Measurements from ENCODE around the gene SOX10. TPM values are rescaled to one million over a fixed set of nuclear protein-coding genes. Genes with fewer than 3 reads are reported as not detected.

The SOX10 gene
- total RNA-seq, 1 donor from 2014 or later: 4.2 TPM

- H3K27ac ChIP-seq (ENCODE audit: low read depth, low read length): no peak overlapping the region
- H3K4me3 ChIP-seq (ENCODE audit: low read length in 3 of 3): no peak overlapping the region
- no peak overlapping the region for H3K9ac ChIP-seq (ENCODE audit: low read depth in 1 of 3, low read length in 3 of 3)
Observed at GRCh38 chr22:37998543-37998942, 14.2 kb upstream of the SOX10 start.

GRCh38 chr22:37996515-37997246, 12.3 kb upstream of the SOX10 start:
- no peak overlapping the region for H3K4me3 ChIP-seq (ENCODE audit: low read length in 3 of 3)
- H3K36me3 ChIP-seq (ENCODE audit: control insufficient read depth in 3 of 3, insufficient read depth in 3 of 3, low read length in 3 of 3): no peaks in the 10 kb centered on the region
- H3K27ac ChIP-seq (ENCODE audit: low read depth, low read length): no peak overlapping the region
- H3K9ac ChIP-seq (ENCODE audit: low read depth in 1 of 3, low read length in 3 of 3): no peak overlapping the region
- H3K27me3 ChIP-seq (ENCODE audit: control insufficient read depth in 3 of 3, insufficient read depth in 3 of 3, low read length in 3 of 3): no peaks in the 10 kb centered on the region
- H3K4me1 ChIP-seq (ENCODE audit: control insufficient read depth in 3 of 3, insufficient read depth in 3 of 3, low read length in 3 of 3): peaks cover 18 to 24% (median 20%) of the 10 kb centered on the region in 3 donors
- no peaks in the 10 kb centered on the region for H3K9me3 ChIP-seq (ENCODE audit: control insufficient read depth in 3 of 3, low read length in 3 of 3)

More at GRCh38 chr22:37998543-37998942, 14.2 kb upstream of the SOX10 start:
- no peaks in the 10 kb centered on the region for H3K9me3 ChIP-seq (ENCODE audit: control insufficient read depth in 3 of 3, low read length in 3 of 3)
- no peaks in the 10 kb centered on the region for H3K27me3 ChIP-seq (ENCODE audit: control insufficient read depth in 3 of 3, insufficient read depth in 3 of 3, low read length in 3 of 3)
- peaks cover 18 to 24% (median 20%) of the 10 kb centered on the region in 3 donors for H3K4me1 ChIP-seq (ENCODE audit: control insufficient read depth in 3 of 3, insufficient read depth in 3 of 3, low read length in 3 of 3)
- H3K36me3 ChIP-seq (ENCODE audit: control insufficient read depth in 3 of 3, insufficient read depth in 3 of 3, low read length in 3 of 3): no peaks in the 10 kb centered on the region

GRCh38 chr22:37996079-37996478, 11.7 kb upstream of the SOX10 start:
- Histone ChIP-seq H3K9ac (ENCODE audit: low read depth in 1 of 3, low read length in 3 of 3) (no peak overlapping the region), H3K27me3 (ENCODE audit: control insufficient read depth in 3 of 3, insufficient read depth in 3 of 3, low read length in 3 of 3) (no peaks in the 10 kb centered on the region), H3K36me3 (ENCODE audit: control insufficient read depth in 3 of 3, insufficient read depth in 3 of 3, low read length in 3 of 3) (no peaks in the 10 kb centered on the region), H3K4me1 (ENCODE audit: control insufficient read depth in 3 of 3, insufficient read depth in 3 of 3, low read length in 3 of 3) (peaks cover 18 to 24% (median 20%) of the 10 kb centered on the region in 3 donors), H3K4me3 (ENCODE audit: low read length in 3 of 3) (no peak overlapping the region), H3K27ac (ENCODE audit: low read depth, low read length) (no peak overlapping the region), H3K9me3 (ENCODE audit: control insufficient read depth in 3 of 3, low read length in 3 of 3) (no peaks in the 10 kb centered on the region)

- H3K9me3 ChIP-seq (ENCODE audit: control insufficient read depth in 3 of 3, low read length in 3 of 3): no peaks in the 10 kb centered on the region
- H3K36me3 ChIP-seq (ENCODE audit: control insufficient read depth in 3 of 3, insufficient read depth in 3 of 3, low read length in 3 of 3): no peaks in the 10 kb centered on the region
- peaks cover 15 to 19% (median 17%) of the 10 kb centered on the region in 3 donors for H3K4me1 ChIP-seq (ENCODE audit: control insufficient read depth in 3 of 3, insufficient read depth in 3 of 3, low read length in 3 of 3)
- no peak overlapping the region for H3K9ac ChIP-seq (ENCODE audit: low read depth in 1 of 3, low read length in 3 of 3)
- no peak overlapping the region for H3K27ac ChIP-seq (ENCODE audit: low read depth, low read length)
- H3K4me3 ChIP-seq (ENCODE audit: low read length in 3 of 3): no peak overlapping the region
- H3K27me3 ChIP-seq (ENCODE audit: control insufficient read depth in 3 of 3, insufficient read depth in 3 of 3, low read length in 3 of 3): no peaks in the 10 kb centered on the region
Observed at GRCh38 chr22:37995460-37995859, 11.1 kb upstream of the SOX10 start.

- Histone ChIP-seq H3K4me3 (ENCODE audit: low read length in 3 of 3) (no peak overlapping the region), H3K9me3 (ENCODE audit: control insufficient read depth in 3 of 3, low read length in 3 of 3) (no peaks in the 10 kb centered on the region), H3K27me3 (ENCODE audit: control insufficient read depth in 3 of 3, insufficient read depth in 3 of 3, low read length in 3 of 3) (no peaks in the 10 kb centered on the region), H3K4me1 (ENCODE audit: control insufficient read depth in 3 of 3, insufficient read depth in 3 of 3, low read length in 3 of 3) (peaks cover 10 to 14% (median 12%) of the 10 kb centered on the region in 3 donors), H3K27ac (ENCODE audit: low read depth, low read length) (no peak overlapping the region), H3K36me3 (ENCODE audit: control insufficient read depth in 3 of 3, insufficient read depth in 3 of 3, low read length in 3 of 3) (no peaks in the 10 kb centered on the region), H3K9ac (ENCODE audit: low read depth in 1 of 3, low read length in 3 of 3) (no peak overlapping the region)
Observed at GRCh38 chr22:37994982-37995381, 10.6 kb upstream of the SOX10 start.

GRCh38 chr22:37994049-37994448, 9.7 kb upstream of the SOX10 start:
- Histone ChIP-seq H3K36me3 (ENCODE audit: control insufficient read depth in 3 of 3, insufficient read depth in 3 of 3, low read length in 3 of 3) (no peaks in the 10 kb centered on the region), H3K27me3 (ENCODE audit: control insufficient read depth in 3 of 3, insufficient read depth in 3 of 3, low read length in 3 of 3) (no peaks in the 10 kb centered on the region), H3K27ac (ENCODE audit: low read depth, low read length) (no peak overlapping the region), H3K9me3 (ENCODE audit: control insufficient read depth in 3 of 3, low read length in 3 of 3) (no peaks in the 10 kb centered on the region), H3K4me3 (ENCODE audit: low read length in 3 of 3) (no peak overlapping the region), H3K9ac (ENCODE audit: low read depth in 1 of 3, low read length in 3 of 3) (no peak overlapping the region), H3K4me1 (ENCODE audit: control insufficient read depth in 3 of 3, insufficient read depth in 3 of 3, low read length in 3 of 3) (peaks cover under 1 to 5% (median 3%) of the 10 kb centered on the region in 3 donors)

GRCh38 chr22:37991731-37992442, 7.5 kb upstream of the SOX10 start:
- H3K36me3 ChIP-seq (ENCODE audit: control insufficient read depth in 3 of 3, insufficient read depth in 3 of 3, low read length in 3 of 3): peaks cover 0 to 3% (median 2%) of the 10 kb centered on the region in 3 donors
- no peak overlapping the region for H3K4me3 ChIP-seq (ENCODE audit: low read length in 3 of 3)
- no peaks in the 10 kb centered on the region for H3K4me1 ChIP-seq (ENCODE audit: control insufficient read depth in 3 of 3, insufficient read depth in 3 of 3, low read length in 3 of 3)
- H3K9ac ChIP-seq (ENCODE audit: low read depth in 1 of 3, low read length in 3 of 3): no peak overlapping the region
- no peaks in the 10 kb centered on the region for H3K9me3 ChIP-seq (ENCODE audit: control insufficient read depth in 3 of 3, low read length in 3 of 3)
- H3K27ac ChIP-seq (ENCODE audit: low read depth, low read length): no peak overlapping the region
- H3K27me3 ChIP-seq (ENCODE audit: control insufficient read depth in 3 of 3, insufficient read depth in 3 of 3, low read length in 3 of 3): no peaks in the 10 kb centered on the region

- Histone ChIP-seq H3K4me3 (ENCODE audit: low read length in 3 of 3) (no peak overlapping the region), H3K27me3 (ENCODE audit: control insufficient read depth in 3 of 3, insufficient read depth in 3 of 3, low read length in 3 of 3) (no peaks in the 10 kb centered on the region), H3K27ac (ENCODE audit: low read depth, low read length) (no peak overlapping the region), H3K36me3 (ENCODE audit: control insufficient read depth in 3 of 3, insufficient read depth in 3 of 3, low read length in 3 of 3) (peaks cover 0 to 6% (median 3%) of the 10 kb centered on the region in 3 donors), H3K9me3 (ENCODE audit: control insufficient read depth in 3 of 3, low read length in 3 of 3) (no peaks in the 10 kb centered on the region), H3K9ac (ENCODE audit: low read depth in 1 of 3, low read length in 3 of 3) (no peak overlapping the region), H3K4me1 (ENCODE audit: control insufficient read depth in 3 of 3, insufficient read depth in 3 of 3, low read length in 3 of 3) (no peaks in the 10 kb centered on the region)
Observed at GRCh38 chr22:37990862-37991261, 6.5 kb upstream of the SOX10 start.

- H3K27me3 ChIP-seq (ENCODE audit: control insufficient read depth in 3 of 3, insufficient read depth in 3 of 3, low read length in 3 of 3): no peaks in the 10 kb centered on the region
- peaks cover 0 to 6% (median 3%) of the 10 kb centered on the region in 3 donors for H3K36me3 ChIP-seq (ENCODE audit: control insufficient read depth in 3 of 3, insufficient read depth in 3 of 3, low read length in 3 of 3)
- no peaks in the 10 kb centered on the region for H3K9me3 ChIP-seq (ENCODE audit: control insufficient read depth in 3 of 3, low read length in 3 of 3)
- H3K4me1 ChIP-seq (ENCODE audit: control insufficient read depth in 3 of 3, insufficient read depth in 3 of 3, low read length in 3 of 3): no peaks in the 10 kb centered on the region
- no peak overlapping the region for H3K9ac ChIP-seq (ENCODE audit: low read depth in 1 of 3, low read length in 3 of 3)
- H3K27ac ChIP-seq (ENCODE audit: low read depth, low read length): no peak overlapping the region
- no peak overlapping the region for H3K4me3 ChIP-seq (ENCODE audit: low read length in 3 of 3)
Observed at GRCh38 chr22:37990301-37990700, 5.9 kb upstream of the SOX10 start.

Data from skeletal muscle tissue (tissue), 4 donors.